Measurements from ENCODE around the gene CCDC188. TPM values are rescaled to one million over a fixed set of nuclear protein-coding genes. Genes with fewer than 3 reads are reported as not detected.

The CCDC188 gene
- total and polyA plus RNA-seq, 9 of the 15 experiments (the other 6 are each of a cell fraction or from before 2014, with no cell fraction given) = not detected

DNA sequence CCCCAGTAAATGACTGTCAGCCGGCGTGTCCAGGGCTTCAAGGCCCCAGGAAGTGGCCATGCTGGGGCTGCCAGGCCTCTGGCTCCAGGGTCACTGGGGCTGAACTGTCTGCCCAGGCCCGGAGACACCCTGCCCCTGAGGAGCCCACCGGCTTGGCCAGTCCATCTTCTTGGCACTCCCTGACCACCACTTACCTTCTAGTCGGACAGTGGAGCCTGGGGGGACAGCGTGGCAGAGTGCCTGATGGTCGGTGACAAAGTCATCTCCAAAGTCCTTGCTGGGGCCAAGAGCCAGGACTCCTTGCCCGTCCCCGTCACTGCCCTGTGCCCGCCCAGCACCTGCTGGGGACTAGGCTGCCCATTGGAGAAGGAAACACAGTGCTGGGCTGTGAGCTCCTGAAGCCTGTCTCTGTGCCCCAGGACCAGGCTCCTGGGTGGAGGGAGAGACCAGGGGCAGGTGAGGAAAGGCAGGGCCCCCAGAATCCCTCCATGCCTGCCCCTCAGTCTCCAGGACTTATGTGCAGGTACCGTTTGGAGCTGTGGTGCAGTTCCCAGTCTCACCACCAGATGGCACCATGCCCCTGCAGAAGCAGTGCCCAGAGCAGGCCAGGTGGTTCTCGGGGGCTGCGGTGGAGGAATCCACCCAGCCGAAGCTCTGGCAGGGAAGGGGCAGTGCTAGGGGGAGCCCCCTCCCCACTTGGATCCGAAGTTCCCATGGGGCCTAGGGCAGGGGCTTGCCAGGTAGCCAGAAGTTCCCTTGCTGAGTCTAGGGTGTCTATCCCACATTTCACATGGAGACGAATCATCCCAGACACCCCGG, 6.0 kb upstream of the CCDC188 start (continued):
- TF ChIP-seq IRF9 (tag; IDR thresholded peaks at IDR 0.05) = no peak
- TF ChIP-seq, protein P1, sequence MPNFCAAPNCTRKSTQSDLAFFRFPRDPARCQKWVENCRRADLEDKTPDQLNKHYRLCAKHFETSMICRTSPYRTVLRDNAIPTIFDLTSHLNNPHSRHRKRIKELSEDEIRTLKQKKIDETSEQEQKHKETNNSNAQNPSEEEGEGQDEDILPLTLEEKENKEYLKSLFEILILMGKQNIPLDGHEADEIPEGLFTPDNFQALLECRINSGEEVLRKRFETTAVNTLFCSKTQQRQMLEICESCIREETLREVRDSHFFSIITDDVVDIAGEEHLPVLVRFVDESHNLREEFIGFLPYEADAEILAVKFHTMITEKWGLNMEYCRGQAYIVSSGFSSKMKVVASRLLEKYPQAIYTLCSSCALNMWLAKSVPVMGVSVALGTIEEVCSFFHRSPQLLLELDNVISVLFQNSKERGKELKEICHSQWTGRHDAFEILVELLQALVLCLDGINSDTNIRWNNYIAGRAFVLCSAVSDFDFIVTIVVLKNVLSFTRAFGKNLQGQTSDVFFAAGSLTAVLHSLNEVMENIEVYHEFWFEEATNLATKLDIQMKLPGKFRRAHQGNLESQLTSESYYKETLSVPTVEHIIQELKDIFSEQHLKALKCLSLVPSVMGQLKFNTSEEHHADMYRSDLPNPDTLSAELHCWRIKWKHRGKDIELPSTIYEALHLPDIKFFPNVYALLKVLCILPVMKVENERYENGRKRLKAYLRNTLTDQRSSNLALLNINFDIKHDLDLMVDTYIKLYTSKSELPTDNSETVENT (CRISPR knock-in tag; IDR thresholded peaks at IDR 0.05) = peak; percentile 82
- TF ChIP-seq MNT (conservative IDR thresholded peaks at IDR 0.05) = no peak
- no peak; the same call in 1 of the 2 replicates for TF ChIP-seq ETV5 (CRISPR knock-in tag; IDR thresholded peaks at IDR 0.05; ENCODE audit: low read depth)
- no peak for TF ChIP-seq ZNF408 (CRISPR knock-in tag; IDR thresholded peaks at IDR 0.05; ENCODE audit: low read depth)
- 0 out of 2 replicates have a peak, but pooled peaks have one; percentile 35 for TF ChIP-seq CEBPG (CRISPR knock-in tag; IDR thresholded peaks at IDR 0.05)
- TF ChIP-seq CEBPG (tag; conservative IDR thresholded peaks at IDR 0.05 in 1 of 2, IDR thresholded peaks at IDR 0.05 in 1 of 2) = no peak
- TF ChIP-seq ZSCAN32 (CRISPR knock-in tag; IDR thresholded peaks at IDR 0.05) = peak; percentile 42; the same call in 1 of the 2 replicates
- TF ChIP-seq RFX5 (IDR thresholded peaks at IDR 0.05; ENCODE audit: low read depth, low read length) = 0 out of 2 replicates have a peak, but pooled peaks have one; percentile 10
- no peak for TF ChIP-seq PYGO2 (tag; IDR thresholded peaks at IDR 0.05)
- no peak for TF ChIP-seq FOXP1 (CRISPR knock-in tag; IDR thresholded peaks at IDR 0.05)
- no peak for TF ChIP-seq NR2C1 (IDR thresholded peaks at IDR 0.05)
- no peak for TF ChIP-seq NR2C1 (tag; IDR thresholded peaks at IDR 0.05)
- peak; percentile 99 for TF ChIP-seq RB1 (IDR thresholded peaks at IDR 0.05; ENCODE audit: low read depth)
- no peak for TF ChIP-seq PCBP2 (IDR thresholded peaks at IDR 0.05; ENCODE audit: low read depth, low read length, poor library complexity, severe bottlenecking)
- no peak for TF ChIP-seq ZNF280B (CRISPR knock-in tag; IDR thresholded peaks at IDR 0.05)
- peak; percentile 46; the same call in 1 of the 2 replicates for TF ChIP-seq BMI1 (IDR thresholded peaks at IDR 0.05; ENCODE audit: low read length)
- TF ChIP-seq, protein P2, sequence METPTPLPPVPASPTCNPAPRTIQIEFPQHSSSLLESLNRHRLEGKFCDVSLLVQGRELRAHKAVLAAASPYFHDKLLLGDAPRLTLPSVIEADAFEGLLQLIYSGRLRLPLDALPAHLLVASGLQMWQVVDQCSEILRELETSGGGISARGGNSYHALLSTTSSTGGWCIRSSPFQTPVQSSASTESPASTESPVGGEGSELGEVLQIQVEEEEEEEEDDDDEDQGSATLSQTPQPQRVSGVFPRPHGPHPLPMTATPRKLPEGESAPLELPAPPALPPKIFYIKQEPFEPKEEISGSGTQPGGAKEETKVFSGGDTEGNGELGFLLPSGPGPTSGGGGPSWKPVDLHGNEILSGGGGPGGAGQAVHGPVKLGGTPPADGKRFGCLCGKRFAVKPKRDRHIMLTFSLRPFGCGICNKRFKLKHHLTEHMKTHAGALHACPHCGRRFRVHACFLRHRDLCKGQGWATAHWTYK (CRISPR knock-in tag; IDR thresholded peaks at IDR 0.05) = peak; percentile 85; the same call in 1 of the 2 replicates
- peak; percentile 78 for TF ChIP-seq ZNF41 (CRISPR knock-in tag; conservative IDR thresholded peaks at IDR 0.05)
- no peak for TF ChIP-seq PHTF2 (CRISPR knock-in tag; IDR thresholded peaks at IDR 0.05)
